ENCODE measurements around the gene DDX23. TPM values are rescaled to one million over a fixed set of nuclear protein-coding genes. Genes with fewer than 3 reads are reported as not detected.
A peak's percentile ranks its signal among the peaks of the same experiment; 100 is the strongest.

DDX23 gene
- total RNA-seq, 1 donor from 2014 or later = 78.5 TPM

DNA sequence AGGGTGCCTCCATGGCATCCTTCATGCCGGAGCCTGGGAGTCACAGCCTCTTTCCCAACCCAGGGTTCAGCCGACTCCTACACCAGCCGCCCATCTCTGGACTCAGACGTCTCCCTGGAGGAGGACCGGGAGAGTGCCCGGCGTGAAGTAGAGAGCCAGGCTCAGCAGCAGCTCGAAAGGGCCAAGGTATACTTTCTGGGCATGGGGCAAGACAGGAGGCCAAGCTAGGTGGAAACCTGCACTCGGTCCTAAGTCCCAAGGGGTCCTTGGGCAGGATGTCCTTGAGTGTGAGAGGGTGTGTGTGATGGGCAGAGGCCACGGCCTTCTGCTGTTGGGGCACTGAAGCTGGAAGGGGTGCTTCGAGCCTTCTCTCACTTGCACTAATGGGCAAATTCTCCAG, 28.7 kb downstream of the DDX23 start:
- DNase-seq (ENCODE audit: low spot score) = no peak

DNA sequence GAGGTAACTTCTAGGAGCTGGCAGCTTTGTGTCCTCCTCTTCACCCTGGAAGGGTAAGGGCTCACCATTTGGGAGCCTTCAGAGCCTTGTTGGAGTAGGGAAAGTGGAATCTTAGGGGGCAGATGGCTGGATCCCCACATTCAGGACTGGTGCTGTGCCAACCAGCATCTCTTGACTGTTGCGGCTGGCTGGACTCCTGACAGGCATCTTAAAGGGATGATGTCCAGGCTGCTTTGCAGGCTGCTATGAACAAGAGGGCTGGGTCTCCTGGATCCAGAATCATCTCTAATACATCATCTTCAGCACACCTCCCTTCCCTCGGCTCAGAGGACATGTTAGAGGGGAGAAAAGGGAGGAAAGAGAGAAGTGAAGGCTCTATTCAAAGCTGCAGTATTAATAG, 29.3 kb downstream of the DDX23 start:
- no peak for DNase-seq (ENCODE audit: low spot score)

DNA sequence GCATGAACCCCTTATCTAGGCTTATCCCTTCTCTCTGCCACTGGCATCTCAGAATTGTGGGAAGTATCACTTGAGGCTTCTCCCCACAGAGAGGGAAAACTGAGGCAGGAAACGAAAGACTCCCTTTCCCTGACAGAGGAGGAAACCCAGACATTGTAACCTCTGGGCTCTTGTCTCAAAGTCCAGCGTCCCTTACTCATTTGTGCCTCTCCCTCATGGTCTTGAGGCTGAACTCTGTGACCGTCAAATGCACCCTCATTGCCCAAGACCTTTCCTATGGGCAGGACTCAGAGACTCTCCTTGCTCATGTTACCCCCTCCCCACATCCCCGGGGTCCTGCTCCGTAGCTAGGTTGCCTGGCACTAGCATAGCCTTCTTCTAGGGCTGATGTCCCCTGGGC, 29.8 kb downstream of the DDX23 start:
- DNase-seq (ENCODE audit: low spot score) = no peak

DNA sequence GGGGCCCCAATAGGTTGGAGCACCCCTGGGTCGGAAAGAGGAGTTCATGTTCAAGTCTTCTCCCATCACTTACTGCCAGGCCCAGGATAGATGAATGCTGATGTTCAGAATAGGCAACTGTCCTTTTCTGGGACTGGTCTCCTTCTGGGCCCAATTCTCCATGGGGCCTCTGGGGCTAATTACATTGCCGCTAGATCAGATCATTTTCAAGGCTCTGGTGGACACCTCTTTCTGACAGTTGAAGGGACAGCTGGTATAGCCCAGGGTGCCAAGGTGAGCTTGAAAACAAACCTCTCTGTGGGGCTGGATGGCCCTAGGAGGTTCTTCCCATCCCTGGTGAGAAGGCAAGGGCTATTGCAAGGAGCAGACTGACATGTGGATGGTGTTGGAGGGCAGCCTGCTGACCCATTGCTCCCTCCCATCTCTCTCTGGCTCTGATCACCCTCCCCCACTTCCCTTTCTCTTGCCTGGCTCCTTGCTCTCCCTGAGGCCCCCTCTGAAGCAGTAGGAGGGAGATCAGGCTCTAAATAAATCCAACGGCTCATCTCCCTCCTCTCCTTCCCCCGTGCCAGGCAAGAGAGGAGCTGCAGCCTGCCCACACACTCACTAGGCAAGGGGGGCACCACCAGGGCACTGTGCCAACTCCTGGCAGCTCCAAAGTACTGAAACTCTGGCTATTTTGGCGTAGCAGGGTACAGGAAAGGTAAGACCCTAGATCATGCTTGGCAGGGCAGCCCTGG, 31.8 kb downstream of the DDX23 start:
- no peak for DNase-seq (ENCODE audit: low spot score)

DNA sequence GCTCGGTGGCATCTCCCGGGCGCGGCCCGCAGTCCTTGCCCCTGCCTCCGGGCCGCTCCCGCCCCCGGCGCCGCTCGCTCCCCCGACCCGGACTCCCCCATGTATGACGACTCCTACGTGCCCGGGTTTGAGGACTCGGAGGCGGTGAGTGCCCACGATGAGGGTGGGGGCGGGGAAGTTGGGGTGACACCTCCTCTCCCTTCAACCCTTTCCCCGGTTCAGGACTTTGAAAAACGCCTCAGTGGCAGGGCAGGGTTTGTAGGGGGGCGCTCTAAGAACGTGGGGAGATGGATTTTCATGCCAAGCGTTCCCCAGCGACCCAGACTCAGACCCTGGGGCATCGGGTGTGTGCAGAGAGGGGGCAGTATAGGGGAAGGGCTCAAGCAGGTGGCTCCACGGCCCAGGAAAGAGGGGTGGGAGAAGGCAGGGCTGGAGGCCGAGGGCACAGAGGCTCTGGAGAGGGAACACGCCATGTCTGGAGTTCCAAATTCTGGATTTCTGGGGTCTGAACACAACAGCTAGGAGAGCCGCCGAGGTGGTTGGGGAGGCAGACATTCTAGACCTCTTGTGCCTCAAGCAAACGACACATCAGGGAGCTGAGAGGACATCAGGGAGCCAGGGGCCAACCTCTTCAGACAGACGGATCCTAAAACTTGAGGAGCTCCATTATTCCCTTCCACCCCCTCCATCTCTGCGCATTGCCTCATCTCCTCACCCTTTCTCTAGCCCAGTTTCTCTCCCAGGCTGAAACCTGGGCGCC, 33.0 kb downstream of the DDX23 start:
- no peak for DNase-seq (ENCODE audit: low spot score)

DNA sequence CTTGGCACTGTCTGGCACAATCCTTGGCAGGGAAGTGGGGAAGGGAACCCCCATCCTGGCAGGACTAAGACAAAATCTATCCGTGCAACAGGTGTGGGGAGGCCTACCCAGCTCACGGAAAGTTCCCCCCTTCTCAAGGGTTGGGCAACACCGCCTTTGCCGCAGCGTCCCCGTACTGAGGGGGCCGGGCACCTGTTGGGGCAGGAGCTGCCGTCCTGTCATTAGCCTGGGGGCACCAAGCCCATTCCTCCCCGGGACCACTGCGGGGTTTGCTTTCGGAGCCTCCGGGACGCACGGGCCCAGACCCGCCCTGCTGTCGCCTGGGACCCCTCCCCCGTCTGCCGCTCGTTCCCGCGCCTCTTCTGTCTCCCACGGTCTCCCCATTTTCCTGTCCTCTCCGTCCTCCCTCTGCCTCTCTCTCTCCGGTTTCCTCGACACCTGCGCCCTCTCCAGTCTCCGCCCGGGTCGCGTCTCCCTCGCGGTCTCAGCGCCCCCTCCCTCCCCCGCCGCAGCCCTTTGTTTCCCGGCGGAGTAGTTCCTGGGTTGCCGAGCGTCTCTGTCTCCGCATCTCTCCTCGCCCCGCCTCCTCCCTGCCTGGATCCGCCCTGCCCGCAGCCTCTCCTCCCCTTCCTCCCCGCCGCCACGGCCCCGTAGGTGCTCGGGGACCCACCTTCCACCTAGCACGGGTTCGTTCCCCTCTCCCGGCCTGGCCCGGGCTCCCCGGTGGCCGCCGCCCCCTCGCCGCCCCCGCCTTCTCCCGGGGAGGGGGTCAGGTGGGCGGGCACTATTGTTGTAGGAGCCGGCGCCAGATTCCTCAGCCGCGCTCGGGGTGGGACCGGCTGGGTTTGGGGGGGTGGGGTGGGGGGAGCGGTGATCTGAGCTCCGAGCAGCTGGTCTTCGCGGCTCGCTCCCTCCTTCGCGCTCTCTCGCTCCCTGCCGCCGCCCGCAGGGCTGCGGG, 33.8 kb downstream of the DDX23 start, which contains the start of gene CACNB3:
Gene CACNB3 (plus strand): TSS at position 624 of the 958 bp plus-strand sequence. CDS start 434 bp downstream, outside the sequence.
- peak; percentile 73 for DNase-seq (ENCODE audit: low spot score)

DNA sequence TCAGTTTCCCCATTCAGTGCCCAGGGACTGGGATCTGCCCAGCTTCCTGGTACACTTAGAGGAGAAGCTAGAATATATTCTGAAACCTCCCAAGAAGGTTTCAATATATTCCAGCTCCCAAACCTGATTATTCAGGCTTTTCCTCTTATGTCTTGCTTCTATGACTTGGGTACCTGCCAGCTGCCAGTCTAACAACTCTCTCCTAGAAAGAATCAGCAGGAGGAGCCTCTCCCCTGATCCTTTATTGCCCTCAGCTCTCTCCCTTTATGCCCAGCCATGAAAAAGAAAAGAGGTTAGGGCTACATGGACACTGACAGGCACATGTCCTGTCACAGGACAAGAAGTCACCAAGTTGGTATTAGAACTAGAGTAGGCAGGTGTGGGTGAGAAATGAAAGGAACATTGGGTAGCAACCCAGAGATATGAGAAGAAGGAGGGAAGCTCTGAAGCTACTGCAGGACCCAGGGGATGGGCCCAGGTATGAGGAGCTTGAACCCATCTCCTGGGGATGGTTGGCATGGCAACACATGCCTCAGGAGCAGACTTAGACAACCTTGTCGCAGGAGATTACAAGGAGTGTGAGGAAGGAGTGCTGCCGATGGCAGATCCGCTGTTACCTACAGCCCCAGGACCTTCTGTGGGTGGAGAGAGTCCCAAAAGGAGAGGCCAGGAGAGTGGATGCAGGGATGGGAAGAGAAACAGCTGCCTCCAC, 35.7 kb downstream of the DDX23 start:
- DNase-seq (ENCODE audit: low spot score) = peak; percentile 24

DNA sequence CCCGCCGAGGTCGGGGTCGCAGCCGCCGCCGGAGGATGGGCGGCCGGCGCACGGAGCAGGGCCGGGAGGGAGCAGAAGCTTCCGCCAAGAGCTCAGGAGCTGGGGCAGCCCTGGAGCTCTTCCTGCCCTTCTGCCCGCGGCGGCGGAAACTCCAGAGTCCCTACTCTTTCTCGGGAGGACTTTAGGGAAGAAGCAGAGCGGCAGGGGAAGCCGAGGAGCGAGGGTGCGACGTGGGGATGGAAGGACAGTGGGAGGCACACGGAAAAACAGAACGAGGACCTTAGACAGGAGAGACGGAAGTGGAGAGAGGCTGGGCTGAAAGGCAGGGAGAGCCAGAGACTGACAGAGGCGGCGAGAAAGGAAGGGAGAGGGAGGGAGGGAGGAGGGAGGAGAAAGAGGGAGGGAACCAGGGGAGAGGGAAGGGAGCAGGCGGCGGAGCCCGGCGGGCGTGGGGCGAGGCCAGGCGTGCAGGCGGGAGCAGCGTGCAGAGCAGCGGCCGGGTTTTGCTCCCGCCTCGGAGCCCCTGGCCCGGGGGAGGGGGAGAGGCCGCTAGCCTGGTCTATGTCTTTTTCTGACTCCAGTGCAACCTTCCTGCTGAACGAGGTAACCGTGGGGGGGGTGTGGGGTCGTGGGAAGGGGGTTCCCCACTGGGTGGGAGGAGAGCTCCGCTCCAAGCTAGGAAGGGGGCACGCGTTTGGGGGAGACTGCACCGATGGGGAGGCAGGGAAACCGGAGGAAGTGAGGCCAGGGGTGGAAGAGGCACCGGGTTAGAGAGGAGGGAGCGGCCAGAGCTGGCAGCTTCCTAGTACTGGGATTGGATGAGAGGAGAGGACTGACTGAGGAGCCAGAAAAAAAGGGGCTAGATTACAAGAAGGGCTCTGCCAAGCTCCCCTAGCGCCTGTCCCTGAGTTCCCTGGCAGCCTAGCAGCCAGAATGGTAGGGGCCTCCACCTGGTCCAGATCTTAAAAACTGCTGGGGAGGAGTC, 36.5 kb downstream of the DDX23 start:
- peak; percentile 96 for DNase-seq (ENCODE audit: low spot score)

DNA sequence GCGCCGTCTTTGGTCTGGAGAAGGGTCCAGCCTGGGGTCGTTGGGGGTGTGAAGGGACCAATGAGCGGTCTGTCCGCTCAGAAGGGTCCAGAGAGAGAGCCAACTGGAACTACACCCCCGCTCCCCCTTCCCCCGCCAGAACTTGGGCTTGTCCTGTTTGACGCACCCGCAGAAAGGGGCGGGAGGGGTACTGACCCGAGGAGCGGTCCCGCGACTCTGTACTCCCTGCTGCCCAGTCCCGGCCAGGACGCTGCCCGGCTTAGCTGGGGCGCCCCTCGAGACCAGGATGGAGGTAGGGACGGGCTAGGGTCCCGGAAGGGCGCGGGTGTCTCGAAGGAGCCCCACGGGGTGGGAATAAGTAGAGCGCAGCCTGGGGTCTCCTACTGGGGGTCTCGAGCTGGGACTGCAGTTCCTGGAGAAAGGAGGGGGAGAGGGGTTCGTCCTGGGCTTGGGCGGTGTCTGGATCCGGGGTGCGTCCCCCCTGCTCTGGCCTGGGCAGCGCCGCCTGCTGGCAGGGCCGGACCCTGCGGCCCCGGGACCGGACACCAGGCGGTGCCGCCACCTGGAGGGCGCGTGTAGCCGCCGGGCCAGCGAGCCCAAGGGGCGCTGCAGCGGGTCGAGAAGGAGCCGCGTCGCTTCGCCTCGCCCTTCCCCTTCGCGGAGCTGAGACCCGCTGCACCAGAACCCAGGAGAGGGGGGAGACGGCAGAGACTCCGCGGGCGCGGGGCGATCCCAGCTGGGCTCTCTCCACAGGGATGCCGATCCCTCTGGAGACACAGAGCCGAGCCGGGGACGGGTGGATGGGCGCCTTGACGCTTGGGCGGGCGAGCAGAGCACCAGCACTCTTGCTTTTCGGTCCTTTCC, 37.5 kb downstream of the DDX23 start:
- peak; percentile 77 for DNase-seq (ENCODE audit: low spot score)

DNA sequence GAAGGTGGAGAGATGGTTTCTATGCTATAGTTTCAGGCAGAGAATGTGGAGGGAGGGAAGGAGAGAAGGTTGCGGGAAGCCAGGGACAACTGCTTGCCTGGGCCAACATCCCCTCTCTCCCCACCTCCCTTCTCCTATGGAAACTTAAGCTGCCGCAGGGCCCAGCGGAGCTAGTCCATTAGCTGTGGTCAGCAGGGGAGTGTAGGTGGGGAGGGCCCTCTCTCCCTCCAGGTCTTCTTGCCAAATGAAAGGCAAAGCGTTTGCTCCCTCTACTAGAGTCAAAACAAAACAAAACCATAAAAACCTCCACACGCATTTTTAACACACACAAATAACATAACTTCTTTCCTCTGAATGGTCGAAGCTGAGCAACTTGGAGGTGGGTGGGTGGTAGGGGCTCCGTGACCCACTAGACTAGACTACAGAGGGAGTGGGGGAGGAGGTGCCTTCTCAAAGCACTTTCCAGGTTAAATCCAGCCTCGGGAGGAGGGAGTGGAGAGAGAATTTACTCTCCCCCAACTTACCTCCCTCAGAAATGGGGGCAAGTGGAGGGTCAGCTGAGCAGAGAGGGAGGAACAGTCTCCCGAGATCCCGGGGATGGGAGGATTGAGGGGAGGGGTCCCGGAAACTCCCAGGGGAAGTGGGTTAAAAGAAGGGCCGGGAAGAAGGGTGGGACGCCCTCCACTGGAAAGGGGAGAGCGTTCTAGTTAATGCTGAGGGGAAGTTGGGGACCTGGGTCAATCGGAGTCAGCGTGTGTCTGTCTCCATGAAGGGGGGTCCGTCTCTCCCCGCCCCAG, 38.3 kb downstream of the DDX23 start:
- DNase-seq (ENCODE audit: low spot score) = no peak

DNA sequence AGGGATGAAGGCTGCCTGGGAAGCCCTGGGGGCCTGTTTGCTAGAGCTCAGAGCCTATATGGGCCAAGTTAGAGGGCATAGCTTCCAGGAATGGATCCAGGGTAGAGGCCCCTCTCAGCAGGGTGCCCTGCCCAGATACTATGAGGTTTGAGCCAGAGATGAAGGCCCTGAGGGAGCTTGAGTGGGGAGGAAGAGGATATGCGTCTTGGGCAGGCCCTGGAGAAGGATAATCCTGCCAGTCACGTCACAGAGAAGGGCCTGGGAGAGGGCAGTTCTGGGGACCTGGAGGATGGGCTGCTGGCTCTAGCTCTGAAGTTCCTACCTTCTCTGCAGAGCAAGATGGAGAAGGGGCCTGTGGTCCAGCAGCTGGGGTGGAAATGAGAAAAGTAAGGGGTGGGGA, 39.6 kb downstream of the DDX23 start:
- peak; percentile 78 for DNase-seq (ENCODE audit: low spot score)

DNA sequence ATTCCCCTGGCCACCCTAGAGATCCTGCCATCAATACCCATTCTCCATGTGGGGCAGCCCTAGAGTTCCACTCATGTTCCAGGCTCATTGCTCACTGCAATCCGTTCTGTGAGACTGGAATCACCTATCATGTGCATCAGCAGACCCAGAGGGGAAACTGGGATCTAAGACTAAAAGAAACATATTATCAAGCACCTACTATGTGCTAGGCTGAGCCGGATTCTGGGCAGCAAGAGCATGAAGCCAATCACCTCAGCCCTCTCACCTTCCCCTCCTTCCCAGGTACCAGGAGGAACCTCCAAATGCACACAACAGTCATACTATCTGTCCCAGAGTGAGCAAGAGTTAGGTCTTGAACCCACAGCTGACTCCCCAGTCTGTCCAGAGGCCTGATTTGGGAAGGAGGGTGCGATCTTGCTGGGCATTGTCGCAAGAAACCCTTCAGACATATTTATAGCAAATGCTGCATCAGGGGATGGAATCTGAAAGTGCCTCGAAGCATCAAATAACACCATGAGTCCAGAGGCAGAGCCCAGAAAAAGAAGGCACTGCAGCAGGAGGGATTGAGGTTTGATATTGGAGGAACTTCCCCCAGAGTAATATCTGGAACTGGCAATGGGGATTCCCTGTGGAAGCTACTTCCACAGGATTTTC, 40.4 kb downstream of the DDX23 start:
- no peak for DNase-seq (ENCODE audit: low spot score)

DNA sequence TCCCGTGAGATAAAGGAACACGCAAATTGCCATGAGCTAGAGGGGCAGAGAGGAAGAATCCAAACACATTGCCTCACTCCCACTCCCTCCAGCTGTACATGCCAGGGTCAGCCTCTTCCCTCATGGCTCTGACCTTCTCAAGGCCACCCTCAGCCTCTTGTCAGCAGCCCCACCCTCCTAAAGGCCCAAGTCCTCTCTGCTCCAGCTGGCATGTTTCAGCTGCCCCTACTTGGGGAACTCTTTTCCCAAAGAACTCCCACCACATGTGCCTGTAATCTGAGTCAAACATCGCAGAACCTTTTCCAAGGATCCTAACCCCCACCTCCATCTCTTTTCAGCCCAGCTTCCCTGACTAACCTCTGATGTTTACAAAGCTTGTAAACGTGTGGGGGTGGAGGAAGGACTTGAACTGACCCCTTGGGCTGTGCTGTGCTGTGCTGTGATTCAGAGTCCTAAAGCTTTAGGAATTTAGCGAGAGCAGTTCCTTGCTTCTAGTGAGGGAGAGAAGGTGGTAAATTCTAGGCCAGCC, 41.0 kb downstream of the DDX23 start:
- DNase-seq (ENCODE audit: low spot score) = peak; percentile 73

DNA sequence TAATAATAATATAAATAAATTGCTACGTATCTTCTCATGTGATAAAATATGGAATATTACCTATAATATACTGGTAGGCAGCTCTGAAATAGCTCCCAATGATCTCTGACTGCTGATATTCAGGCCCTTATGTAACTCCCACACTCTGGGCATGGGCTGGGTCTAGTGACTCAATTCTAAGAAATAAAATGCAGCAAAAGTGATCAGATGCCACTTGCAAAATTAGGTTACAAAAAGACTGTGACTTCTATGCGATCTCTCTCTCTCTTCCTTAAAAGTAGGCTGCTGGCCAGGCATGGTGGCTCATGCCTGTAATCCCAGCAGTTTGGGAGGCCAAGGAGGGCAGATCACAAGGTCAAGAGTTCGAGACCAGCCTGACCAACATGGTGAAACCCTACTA, 44.0 kb downstream of the DDX23 start:
- no peak for DNase-seq (ENCODE audit: low spot score)

DNA sequence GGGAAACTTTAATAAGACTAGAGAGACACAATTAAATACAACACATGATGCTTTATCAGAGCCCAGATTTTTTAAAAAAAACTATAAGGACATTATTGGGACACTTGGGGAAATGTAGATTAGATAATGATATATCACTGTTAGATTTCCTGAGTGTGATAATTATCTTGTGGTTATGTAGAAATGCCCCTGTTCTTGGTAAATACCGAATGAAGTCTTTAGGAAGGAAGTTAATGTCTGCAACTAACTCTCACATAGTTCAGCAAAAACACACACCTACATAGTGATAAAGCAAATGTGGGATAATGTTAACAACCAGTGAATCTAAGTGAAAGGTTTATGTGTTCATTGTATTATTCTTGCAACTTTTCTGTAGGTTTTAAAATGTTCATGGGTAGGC, 48.3 kb downstream of the DDX23 start:
- no peak for DNase-seq (ENCODE audit: low spot score)

DNA sequence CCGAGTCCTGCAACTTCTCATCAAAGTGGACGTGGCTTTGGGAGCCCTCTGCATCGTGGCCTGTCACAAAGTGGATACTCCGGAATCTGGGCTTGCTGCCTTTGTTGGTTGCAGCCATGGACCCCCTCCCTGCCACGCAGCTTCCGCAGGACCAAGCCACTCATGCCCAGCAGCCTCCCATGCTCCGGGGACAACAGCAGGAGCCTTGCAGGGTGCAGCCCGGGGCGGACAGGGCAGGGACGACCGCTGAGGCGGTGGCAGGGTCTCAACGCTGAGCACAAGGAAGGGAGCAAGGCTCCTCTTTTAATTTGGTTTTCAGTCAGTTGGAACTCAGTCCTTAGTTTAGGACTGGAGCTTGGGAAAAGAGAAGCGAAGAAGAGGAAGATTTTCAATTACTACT, 51.0 kb downstream of the DDX23 start:
- no peak for DNase-seq (ENCODE audit: low spot score)

DNA sequence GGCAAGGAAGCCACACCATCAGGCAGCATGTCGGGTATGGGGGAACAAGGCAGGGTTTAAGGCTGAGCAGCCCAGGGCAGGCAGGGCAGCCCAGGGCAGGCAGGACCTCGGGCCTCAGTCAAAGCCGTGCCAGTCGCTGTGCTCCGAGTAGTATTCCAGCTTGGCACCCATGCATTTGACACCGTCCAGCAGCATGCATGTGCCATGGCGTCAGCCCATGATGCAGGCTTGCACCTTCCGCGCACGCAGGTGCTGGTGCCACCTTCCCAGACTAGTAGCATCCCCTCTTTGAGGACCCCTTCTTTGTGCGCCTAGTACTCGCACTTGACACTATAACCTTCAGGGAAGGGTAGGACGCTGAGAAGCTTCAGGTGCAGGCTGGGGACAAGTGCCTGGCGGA, 51.5 kb downstream of the DDX23 start:
- DNase-seq (ENCODE audit: low spot score) = no peak

Data from umbilical cord (tissue), 2 donors.